ENCODE results near the gene PLB1.
"Not testable (repeated sequence)": the region's sequence is repeated elsewhere in the genome, so short reads cannot be mapped to it uniquely, and the experiment has no call there.

PLB1 gene

DNA sequence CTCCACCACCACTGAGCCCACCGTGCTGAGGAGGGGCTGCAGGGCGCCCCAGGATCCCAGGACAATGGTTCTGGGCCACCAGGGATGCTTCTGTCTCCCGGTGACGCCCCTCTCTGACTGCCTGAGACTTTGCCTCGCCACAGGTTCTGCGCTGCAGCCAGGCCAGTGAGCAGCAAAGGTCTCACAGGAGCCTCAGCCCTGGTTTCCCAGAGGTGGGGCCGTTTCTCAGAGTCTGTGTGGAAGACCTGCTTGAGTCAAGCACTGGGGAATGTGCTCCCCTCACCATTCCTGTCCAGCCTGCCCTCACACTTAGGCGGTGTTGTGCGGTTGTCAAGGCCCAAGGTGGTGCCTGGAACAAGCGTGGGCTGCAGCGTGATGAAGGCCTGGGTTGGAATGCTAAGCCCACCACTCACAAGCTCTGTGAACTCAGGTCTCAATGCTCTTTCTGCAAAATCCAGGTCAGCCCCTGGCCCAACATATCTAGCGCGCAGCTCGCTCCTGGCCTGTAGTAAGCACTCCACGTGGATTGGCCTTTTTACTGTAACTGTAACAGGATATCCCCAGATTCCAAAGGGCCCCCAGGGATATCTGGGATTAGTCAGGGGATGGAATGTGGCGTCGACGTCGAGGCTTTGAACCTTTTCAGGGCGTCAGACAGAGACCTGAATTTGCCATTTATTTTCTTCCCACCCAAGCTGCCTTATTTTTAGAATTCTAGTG is 47.6 kb downstream of the PLB1 start:
- DNase-seq = no peak

DNA sequence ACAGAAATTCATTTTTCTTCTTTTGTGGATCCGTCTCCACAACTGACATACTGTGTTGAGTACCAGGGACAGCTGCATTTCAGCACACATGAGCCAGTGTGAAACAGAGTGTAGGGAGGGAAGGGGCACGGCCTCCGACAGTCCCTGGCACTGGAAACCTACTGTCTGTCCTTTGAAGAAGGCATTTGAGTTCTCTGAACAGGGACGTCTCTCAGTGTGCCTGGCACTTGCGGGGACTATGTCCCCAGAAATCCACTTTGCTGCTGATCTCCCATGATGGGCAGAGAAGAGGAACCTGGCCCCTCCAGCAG is 48.1 kb downstream of the PLB1 start:
- no peak for DNase-seq

DNA sequence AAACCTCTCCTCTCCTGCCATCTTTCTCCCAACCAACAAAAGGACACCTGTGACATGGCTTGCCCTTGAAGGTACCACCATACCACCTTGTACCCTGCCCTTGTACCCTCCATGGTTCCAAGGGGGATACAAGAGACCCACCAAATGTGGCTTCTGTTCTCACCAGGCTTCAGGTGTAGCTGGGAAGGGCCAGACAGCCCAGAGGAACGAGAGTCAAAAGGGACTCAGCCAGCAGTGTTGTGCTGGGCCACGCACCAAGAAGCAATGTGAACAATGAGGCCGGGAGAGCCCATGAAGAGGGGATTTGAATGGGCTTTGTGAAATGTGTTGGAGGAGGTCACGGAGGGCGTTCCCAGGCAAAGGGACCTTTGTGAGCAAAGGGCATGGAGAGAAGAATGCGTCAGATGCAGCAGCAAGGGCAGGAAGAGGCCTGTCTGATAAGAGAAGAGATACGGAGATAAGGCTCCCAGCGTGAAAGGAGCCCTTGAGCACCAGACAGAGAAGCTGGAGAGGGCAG is 48.6 kb downstream of the PLB1 start:
- DNase-seq = no peak

DNA sequence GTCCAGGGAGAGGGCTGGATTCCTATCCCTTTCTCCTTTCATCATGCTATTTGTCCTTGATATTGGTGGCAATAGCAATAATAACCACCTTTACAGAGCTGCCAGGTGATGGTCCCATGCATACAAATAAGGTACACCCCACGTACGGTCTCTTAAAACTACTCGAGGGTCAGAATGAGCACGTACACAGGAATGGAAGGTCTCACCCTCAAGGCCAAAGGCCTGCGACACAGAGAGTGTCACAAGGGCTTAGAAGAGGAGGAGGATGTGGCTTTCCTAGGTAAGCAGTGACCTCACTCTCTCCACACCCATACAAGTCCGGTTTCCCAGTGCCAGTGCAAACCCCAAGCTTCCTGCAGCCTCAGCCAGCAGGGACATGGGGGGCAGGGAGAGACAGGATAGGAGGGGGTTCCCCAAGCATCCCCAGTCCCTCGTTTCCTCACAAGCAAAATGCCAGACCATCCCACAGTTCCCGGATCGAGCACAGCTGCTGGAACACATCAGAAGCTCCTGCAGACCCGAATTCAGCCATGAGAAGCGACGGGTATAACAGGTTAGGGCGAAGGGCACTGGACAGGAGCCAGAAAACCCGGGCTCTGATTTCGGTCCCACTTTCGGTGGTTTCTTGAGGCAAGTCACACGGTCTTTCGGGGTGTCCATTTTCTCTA is 49.2 kb downstream of the PLB1 start:
- DNase-seq = no peak

DNA sequence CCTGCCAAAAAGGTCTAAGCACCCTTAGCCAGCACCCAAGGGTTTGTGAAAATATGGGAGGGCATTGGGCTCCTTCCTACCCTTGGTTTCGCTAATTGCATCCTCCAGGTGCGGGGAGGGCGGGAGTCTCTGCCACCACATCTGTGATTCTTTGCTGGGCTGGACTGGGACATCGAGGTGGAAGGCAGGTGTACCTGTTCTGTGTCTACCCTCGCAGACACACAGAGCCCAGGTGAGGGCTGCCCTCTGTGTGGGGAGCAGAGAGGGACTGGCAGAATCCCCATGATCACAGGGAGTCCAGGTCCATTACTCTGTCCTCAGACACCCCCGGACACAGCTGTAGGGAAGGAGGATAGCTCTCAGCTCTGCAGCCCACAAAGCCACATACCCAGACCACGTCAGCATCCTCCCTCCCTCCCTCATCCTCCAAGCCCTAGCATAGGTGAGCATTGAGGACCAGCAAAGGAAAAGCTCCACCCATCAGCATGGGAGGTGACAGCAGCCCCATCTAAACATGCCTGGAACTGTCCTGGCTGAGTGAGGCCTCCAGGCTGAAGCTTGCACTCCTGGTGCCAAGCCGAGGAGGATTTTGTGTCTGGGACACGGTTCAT is 49.8 kb downstream of the PLB1 start:
- DNase-seq = no peak

DNA sequence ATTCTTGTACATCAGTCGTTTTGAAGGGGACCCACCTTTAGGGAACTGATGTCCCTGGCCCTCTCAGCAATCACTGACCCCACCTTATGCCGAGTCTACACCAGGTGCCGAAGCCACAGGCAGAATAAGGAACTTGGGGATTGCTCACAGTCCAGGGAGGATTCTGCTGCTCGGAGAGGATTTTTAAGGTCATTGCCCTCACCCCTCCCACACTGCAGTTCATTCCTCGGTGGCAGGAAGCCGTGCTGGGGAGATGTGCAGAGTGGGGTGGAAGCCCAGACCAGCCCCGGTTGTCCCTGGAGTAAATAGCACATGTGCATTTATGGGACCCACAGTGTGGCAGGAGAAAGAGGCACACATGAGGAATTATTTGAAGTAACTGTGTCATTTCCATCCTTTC is 50.4 kb downstream of the PLB1 start:
- DNase-seq = no peak

DNA sequence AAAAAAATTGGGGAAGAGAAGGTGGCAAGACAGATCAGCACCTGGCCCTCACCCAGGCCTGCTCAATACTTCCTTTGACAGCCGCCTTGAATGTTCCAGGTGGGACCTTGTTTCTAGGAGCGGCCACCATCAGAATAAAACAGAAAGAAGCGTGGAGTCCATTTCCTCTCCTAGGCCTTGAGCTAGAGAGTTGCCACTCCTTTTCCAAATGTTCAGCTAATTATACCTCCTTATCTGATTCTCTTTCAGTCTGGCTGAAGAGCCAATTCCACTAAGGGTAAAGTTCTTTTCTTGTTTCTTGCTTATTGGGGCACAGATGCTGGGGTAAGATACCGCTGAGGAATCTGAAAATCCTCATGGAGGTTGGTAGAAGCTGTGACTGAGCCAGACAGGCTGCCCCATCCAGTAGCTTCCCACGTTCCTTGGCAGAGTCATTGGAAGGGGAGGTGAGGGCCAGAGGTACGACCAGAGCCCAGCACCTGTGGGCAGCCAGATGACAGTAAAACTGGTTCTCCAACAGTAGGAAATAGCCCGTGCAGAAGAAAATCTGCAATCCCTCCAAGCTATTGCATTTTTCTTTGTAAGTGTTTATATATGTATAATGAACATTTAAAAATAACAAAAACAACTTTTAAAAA is 51.5 kb downstream of the PLB1 start:
- no peak for DNase-seq

DNA sequence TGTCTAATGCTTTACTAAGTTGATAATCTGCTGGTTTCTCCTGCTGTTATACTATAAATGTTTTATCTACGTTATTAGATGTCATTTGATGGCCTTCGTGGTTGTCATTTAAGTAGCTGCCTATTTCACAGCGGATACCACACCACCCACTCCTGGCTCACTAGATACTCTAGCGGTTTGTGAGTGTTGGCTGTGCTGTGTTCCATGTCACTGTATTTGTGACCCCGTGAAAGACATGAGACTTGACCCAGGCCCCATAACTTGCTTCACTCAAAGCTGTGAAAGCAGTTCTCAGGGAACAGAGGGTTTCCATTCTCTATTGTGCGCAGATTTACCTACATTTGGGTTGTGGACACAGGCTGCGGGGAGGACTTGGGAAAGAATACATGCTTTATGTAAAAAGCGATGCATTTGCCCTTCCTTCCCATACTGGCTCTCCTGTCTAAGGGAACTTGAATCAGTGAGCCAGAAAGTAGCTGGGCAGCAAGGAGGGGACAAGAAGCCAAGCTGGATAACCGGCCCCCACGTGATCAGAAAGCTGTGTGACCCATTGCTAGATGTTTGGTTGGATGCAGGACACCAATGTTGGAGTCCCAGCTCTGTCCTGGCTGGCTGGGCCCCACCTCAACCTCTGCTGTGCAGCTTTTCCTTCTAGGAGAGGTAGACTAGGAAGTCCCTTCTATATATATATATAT is 52.2 kb downstream of the PLB1 start:
- no peak for DNase-seq

DNA sequence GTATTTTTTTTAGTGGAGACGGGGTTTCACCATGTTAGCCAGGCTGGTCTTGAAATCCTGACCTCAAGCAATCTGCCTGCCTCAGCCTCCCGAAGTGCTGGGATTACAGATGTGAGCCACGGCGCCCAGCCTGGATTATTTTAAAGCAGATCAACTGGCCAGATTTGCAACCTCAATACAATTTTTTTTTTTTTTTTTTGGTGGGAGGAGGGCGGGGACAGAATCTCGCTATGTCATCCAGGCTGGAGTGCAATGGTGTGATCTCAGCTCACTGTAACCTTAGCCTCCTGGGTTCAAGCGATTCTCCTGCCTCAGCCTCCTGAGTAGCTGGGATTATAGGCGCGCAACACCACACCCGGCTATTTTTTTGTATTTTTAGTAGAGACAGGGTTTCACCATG is 54.5 kb downstream of the PLB1 start:
- DNase-seq = not testable (repeated sequence)

DNA sequence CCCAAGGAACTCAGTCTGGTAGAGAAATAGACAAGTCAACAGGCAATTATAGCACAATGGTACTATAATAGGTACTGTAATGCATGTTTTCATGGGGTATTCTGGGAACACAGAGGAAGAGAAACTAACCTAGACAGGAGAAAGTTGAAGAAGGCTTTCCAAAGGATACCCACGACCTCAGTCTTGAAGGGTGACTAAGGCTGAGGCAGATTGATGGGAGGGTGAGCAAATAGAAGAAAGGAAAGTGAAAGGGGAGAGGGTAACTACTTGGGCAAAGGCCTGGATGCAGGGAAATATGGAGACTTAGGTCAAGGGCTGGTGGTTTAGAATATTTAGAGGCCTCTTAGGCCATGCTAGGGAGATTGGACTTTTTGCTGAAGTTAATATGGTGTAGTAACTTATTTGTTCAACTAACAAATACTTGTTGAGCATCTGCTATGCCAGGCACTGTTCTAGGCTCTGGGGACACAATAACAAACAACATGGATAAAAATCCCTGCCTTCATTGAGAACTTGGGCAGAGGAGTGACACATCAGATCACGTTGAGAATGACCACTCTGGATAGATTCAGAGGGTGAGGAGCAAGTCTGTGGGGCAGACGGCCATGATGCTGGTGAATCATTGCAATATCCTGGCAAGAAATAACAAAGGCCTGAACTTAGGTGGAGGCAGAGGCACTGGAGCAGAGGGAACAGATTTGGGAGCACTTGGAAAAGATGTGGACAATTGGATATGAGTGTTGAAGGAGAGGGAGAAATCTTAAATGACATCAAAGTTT is 56.4 kb downstream of the PLB1 start:
- peak; percentile 80 for DNase-seq

DNA sequence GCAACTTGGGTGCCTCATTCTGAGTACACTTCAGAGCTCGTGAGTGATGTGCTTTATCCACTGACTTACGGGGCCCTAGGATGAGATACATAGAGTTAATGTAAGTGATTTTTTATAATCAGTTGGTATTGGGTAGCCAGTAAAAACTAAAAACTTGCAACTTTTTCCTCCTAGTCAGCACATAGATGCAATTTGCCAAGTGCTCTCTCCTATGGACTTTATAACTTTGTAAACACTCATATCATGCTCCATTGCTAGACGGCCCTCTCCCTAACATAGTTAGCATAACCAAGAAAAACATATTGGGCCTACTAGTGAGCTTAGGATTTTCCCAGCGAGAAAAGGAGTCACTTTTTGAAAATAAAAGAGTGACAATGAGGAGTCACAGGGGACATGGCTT is 60.4 kb downstream of the PLB1 start:
- DNase-seq = no peak

DNA sequence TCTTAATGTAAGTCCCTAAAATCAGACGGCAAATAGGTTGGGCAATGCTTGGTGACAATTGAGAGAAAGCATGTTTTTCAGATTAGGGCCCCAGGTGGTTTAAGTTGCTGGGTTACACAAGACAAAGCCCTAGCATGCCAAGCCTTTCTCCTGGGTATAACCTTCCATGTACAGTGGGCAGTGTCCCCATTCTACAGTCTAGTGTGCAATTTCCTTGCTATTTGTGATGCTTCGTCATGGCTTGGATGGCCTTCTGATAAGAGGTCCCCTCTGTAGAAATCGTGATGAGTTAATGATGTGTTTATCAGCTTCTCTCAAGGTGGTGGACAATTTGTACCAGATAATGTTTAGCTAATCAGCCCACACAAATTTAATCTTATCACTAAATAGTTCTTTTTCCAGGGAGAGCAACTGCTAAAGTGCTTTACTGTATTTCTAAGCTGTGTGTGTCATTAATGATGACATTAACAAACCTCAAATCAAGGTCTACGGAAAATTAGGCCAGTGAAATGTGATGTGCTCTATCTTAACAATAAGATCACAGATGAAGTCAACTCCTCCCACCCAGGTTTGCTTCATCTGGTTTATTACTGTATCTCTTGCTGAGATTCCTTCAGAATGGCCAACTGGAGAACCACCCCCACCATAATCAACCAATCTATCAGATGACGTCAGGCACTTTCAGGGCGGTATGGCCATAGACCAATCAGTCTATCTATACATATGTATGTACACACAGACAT is 61.7 kb downstream of the PLB1 start:
- DNase-seq = no peak

DNA sequence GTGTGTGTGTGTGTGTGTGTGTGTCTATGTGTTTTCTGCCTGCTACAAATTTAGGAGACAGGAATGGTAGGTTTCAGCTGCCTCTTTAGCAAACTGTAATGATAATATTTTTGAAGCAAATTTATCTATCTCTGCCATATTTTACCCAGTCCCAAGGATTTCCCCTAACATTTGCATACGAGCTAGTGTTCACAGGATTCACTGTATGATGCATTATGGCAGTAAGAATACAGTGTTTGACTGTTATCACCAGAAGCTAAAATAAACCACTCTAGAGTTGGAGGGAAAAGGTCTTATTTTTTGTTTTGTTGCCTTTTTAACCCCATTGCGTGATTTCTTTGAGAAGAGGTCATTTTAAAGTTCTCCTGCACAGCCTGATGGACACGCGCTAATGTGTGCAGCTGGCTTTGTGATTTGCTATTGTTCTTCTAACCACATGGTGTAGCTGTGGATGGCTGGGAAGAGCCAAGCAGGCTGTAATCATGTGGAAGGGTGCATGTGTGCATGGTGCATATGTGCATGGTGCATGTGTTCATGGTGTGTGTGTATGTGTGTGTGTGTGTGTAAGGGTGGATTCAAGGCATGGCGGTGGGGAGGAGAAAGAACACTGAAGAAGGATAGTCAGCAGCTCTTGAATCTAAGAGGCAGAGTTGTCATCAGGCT is 62.4 kb downstream of the PLB1 start:
- DNase-seq = no peak

DNA sequence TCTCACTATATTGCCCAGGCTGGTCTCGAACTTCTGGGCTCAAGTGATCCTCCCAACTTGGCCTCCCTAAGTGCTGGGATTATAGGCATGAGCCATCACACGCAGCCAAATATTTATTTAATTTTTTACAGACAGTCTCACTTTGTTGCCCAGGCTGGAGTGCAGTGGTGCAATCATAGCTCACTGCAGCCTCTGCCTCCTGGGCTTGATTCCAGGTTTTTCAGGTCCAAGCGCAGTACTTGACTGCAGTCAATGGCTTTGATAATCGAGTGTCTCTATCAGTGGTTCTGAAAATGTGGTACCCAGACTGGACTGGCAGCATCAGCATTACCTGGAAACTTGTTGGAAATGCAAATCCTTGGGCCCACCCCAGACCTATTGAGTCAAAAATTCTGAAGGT is 63.1 kb downstream of the PLB1 start:
- no peak for DNase-seq

DNA sequence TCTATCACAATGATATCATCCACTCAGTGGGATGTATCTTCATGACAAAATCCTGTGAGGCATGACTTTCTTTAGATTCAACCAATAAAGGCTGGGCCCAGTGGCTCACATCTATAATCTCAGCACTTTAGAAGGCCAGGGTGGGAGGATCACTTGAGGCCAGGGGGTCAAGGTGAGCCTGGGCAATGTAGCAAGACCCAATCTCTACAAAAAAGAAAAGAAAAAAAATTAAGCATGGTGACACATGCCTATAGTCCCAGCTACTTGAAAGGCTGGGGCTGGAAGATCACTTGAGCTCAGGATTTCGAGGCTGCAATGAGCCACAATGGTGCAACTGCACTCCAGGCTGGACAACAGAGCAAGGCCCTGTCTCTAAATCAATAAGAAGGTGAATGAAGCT is 68.0 kb downstream of the PLB1 start:
- no peak for DNase-seq

DNA sequence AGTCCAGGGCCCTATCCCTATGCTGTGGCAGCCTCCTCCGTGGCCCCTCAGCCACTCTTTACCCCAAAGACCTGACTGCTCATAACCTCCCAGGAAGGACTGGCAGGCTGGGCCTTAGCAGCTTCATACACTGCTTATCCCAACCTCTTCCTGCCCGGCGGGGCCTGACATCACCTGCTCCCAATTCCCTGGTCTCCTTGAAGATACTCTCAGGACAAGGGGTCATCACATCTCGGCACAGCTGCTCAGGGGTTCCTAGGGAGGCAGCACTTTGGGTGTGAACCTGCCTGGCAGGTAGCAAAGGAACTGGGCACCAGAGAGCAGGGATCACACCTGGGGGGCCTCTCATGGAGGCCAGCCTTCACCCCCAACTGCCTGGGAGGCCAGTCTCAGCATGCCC is 68.5 kb downstream of the PLB1 start:
- no peak for DNase-seq

DNA sequence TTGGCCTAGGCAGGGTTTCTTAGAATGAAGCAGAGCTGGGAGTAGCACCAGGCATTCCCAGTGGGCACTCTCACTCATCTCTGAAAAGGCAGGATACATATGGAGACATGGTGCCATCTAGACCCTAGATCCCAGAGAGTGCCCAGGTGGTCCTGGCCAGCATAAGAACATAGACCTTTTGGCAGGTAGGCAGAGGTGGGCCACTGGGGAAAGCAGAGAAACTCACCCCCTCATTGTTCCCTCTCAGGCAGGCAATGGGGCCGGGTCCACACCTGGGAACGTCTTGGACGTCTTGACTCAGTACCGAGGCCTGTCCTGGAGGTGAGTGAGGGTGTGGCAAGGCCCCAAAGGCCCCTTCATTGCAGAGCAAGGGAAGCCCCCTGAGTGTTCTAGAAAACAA is 69.2 kb downstream of the PLB1 start:
- no peak for DNase-seq

DNA sequence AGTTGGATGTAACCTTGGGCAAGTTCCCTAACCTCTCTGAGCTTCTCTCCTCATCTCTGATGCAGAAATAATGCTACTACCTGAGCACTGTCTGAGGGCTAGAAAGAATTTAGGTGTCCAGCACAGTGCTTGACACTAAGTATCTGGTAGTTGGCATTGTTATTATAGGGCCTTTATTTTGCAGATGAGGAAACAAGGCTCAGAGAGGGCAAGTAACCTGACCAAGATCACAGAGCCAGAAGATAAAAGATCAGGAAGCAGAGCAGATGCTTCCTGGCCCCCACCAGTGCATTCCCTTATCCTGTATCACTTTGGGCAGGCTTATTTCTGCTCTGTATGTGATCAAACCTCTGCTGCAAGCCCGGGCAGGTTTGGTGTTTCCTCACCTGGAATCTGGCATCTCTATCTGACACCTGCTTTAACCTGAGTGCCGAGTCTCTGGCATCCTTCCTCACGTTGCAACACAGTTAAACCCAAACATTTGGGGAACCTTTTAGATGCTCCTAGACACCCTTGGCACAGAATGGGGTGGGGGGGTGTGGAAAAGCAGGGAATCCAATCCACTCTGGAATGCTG is 69.9 kb downstream of the PLB1 start:
- DNase-seq = no peak

DNA sequence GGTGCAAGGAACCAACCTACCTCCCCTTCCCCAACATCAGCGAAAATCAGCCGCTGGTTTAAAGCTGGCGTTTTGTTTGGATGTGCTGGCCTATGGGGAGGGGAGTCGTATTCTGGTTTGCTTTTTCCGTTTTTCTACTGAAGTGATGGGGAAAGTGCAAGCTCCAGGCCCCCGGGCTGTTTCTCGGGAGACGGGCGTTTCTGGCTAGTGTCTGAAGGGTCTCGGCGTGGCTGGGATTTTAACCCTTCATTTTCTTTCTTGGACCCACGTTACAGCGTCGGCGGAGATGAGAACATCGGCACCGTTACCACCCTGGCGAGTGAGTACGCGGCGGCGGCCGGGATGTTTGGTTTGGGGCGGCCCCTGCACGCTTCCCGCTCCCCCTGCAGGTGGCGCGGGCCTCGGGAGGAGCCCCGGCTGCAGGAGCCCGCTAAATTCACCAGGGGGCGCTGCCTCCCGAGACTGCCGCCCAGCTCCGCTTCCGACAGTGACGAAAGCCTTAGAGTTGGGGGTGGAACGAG is 70.7 kb downstream of the PLB1 start:
- DNase-seq = peak; percentile 79

DNA sequence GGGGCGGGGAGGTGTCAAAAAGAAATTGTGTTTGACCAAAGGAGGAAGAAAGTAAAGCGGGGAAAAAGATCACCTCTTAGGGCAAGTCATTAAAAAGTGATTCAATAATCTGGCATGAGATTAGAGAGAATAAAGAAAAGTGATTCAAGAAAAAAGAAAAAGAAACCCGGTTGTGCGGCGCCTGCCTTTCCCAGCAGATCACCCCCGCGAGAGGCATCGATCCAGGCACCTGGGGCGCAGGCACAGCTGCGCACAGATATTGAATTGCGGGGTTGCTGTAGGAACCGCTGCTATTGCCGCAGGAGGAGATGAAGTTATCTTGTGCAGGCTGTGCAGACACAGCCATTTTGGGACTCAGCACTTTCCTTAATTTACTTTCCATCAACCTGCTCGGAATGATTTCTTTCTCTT is 71.2 kb downstream of the PLB1 start:
- DNase-seq = no peak

DNA sequence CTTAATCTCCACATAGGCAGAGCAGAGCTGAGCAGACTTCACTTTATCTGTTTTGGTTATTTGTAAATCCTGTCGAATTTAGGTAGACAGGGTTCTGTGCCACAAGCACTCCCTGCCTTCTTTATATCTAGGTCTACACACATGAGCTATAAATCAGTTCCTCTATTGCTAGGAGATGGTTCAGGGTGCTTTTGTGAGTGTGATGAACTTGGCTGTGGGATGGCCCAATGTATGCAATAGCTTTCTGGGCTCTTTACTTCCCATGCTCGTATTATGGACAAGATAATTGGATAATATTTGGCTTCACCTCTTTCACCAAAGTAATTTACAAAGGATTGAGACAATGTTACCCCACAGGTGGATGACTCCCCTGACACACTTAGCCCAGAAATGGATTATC is 72.2 kb downstream of the PLB1 start:
- peak; percentile 55 for DNase-seq

All from inflammatory macrophage treated with lipopolysaccharide for 4 hours (primary cell).